A549 treated with AZD9567 at 1 μM for 4 hours (cell line): ENCODE data around the gene KRTAP19-5. TPM values are rescaled to one million over a fixed set of nuclear protein-coding genes. Genes with fewer than 3 reads are reported as not detected.

ENCODE experiments used
- total RNA-seq: library from RNA; stranded (reverse); fragments of 200-300 nt; extraction: Qiagen RNA extraction; gene quantifications from 5 replicates; pipeline ENCODE4 v1.2.3, GENCODE V29; 2022; ENCODE audit not compliant: insufficient read depth

The KRTAP19-5 gene
- total RNA-seq: not detected in 5 replicates

GRCh38 chr21:30502041-30502440 is at the start of gene KRTAP19-5:
TSS of gene KRTAP19-5 (minus strand) at chr21:30502141. CDS start at chr21:30502090, 51 bp downstream.

GRCh38 chr21:30541764-30542163 is 39.8 kb upstream of the KRTAP19-5 start, which contains the start of gene KRTAP19-6:
TSS of gene KRTAP19-6 (minus strand) at chr21:30541864. CDS start at chr21:30541833, 31 bp downstream.

GRCh38 chr21:30497065-30497464 is 4.9 kb downstream of the KRTAP19-5 start, which contains the start of gene KRTAP19-4:
TSS of gene KRTAP19-4 (minus strand) at chr21:30497165. CDS start at chr21:30497110, 55 bp downstream.

GRCh38 chr21:30491963-30492428 is 9.9 kb downstream of the KRTAP19-5 start, which contains the start of gene KRTAP19-3:
TSS of gene KRTAP19-3 (minus strand) at chr21:30492013. CDS start at chr21:30491957, 56 bp downstream.

DNA sequence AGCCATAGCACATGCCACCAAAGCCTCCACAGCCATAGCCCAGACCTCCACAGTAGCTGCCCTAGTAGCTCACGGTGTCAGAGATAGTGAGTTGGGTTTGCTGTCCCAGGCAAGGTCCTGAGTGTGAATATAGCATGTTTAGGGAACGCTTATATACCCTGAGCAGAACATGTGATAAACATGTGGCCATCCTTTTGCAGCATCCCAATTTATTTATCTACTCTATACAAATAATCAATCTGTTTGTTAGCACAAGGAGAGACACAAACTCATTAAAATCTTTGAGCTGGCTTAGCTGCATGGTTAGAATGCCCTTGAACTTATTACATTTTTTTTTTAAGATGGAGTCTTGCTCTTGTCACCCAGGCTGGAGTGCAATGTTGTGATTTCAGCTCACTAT is 14.6 kb downstream of the KRTAP19-5 start, which contains the start of gene KRTAP19-2:
Gene KRTAP19-2 (minus strand): TSS at position 101 of the 400 bp plus-strand sequence. CDS start 88 bp downstream, at position 13.

DNA sequence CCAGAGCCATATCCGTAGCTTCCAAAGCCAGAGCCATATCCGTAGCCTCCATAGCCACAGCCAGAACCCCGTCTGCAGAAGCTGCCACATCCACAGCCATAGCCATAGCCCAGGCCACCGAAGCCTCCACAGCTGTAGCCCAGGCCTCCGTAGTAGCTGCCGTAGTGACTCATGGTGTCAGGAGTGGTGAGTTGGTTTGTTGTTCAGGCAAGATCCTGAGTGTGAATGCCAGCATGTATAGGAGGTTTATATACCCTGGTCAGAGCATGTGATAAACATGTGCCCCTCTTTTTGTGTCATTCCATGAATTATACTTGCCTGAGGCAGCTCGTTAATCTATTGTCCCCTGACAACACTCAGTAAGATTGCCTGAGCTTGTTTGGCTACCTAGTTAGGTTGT is 21.8 kb downstream of the KRTAP19-5 start, which contains the start of gene KRTAP19-1:
Gene KRTAP19-1 (minus strand): TSS at position 223 of the 400 bp plus-strand sequence. CDS start 50 bp downstream, at position 173.

Other genes with a start within 250 kb of the KRTAP19-5 start
- not detected in 5 replicates for gene KRTAP24-1, start 219.2 kb downstream of the KRTAP19-5 start, total RNA-seq
- not detected in 5 replicates for gene KRTAP25-1, start 212.6 kb downstream of the KRTAP19-5 start, total RNA-seq
- gene KRTAP26-1, start 181.8 kb downstream of the KRTAP19-5 start, total RNA-seq: not detected in 5 replicates
- not detected in 5 replicates for gene KRTAP27-1, start 164.4 kb downstream of the KRTAP19-5 start, total RNA-seq
- gene KRTAP23-1, start 153.5 kb downstream of the KRTAP19-5 start, total RNA-seq: not detected in 5 replicates
- 0.09 TPM in 1 of 5 replicates, not detected in the others for gene KRTAP13-2, start 129.9 kb downstream of the KRTAP19-5 start, total RNA-seq
- gene KRTAP13-1, start 106.1 kb downstream of the KRTAP19-5 start, total RNA-seq: not detected in 5 replicates
- gene KRTAP13-3, start 76.2 kb downstream of the KRTAP19-5 start, total RNA-seq: not detected in 5 replicates
- gene KRTAP13-4, start 71.9 kb downstream of the KRTAP19-5 start, total RNA-seq: not detected in 5 replicates
- gene KRTAP15-1, start 61.9 kb downstream of the KRTAP19-5 start, total RNA-seq: not detected in 5 replicates
- not detected in 5 replicates for gene KRTAP19-1, start 21.8 kb downstream of the KRTAP19-5 start, total RNA-seq
- not detected in 5 replicates for gene KRTAP19-2, start 14.7 kb downstream of the KRTAP19-5 start, total RNA-seq
- not detected in 5 replicates for gene KRTAP19-3, start 10.1 kb downstream of the KRTAP19-5 start, total RNA-seq
- not detected in 5 replicates for gene KRTAP19-4, start 5.0 kb downstream of the KRTAP19-5 start, total RNA-seq
- gene KRTAP19-6, start 39.7 kb upstream of the KRTAP19-5 start, total RNA-seq: not detected in 5 replicates
- gene KRTAP19-7, start 59.2 kb upstream of the KRTAP19-5 start, total RNA-seq: not detected in 5 replicates
- gene KRTAP22-2, start 88.3 kb upstream of the KRTAP19-5 start, total RNA-seq: not detected in 5 replicates
- gene KRTAP6-3, start 90.3 kb upstream of the KRTAP19-5 start, total RNA-seq: not detected in 5 replicates
- not detected in 5 replicates for gene KRTAP6-2, start 96.8 kb upstream of the KRTAP19-5 start, total RNA-seq
- not detected in 5 replicates for gene KRTAP22-1, start 98.9 kb upstream of the KRTAP19-5 start, total RNA-seq
- not detected in 5 replicates for gene KRTAP6-1, start 111.8 kb upstream of the KRTAP19-5 start, total RNA-seq
- not detected in 5 replicates for gene KRTAP20-1, start 114.3 kb upstream of the KRTAP19-5 start, total RNA-seq
- gene KRTAP20-4, start 118.5 kb upstream of the KRTAP19-5 start, total RNA-seq: not detected in 5 replicates
- not detected in 5 replicates for gene KRTAP20-2, start 133.1 kb upstream of the KRTAP19-5 start, total RNA-seq
- not detected in 5 replicates for gene KRTAP20-3, start 140.7 kb upstream of the KRTAP19-5 start, total RNA-seq
- not detected in 5 replicates for gene KRTAP21-3, start 216.6 kb upstream of the KRTAP19-5 start, total RNA-seq
- not detected in 5 replicates for gene KRTAP21-2, start 245.1 kb upstream of the KRTAP19-5 start, total RNA-seq